Hindlimb muscle (tissue), 1 donor: Measurements from ENCODE around the gene LACTBL1. TPM values are rescaled to one million over a fixed set of nuclear protein-coding genes. Genes with fewer than 3 reads are reported as not detected.
"Not testable (repeated sequence)": the region's sequence is repeated elsewhere in the genome, so short reads cannot be mapped to it uniquely, and the experiment has no call there.

ENCODE experiments used
- DNase-seq: peaks from one replicate; pipeline ENCODE4 v3.0.0-alpha.2; 2013
- polyA plus RNA-seq: library from polyadenylated mRNA; unstranded; fragments of 120-200 nt; gene quantifications from one replicate; pipeline ENCODE4 v1.2.1, GENCODE V29; 2013; ENCODE audit not compliant: insufficient read length

The LACTBL1 gene, protein sequence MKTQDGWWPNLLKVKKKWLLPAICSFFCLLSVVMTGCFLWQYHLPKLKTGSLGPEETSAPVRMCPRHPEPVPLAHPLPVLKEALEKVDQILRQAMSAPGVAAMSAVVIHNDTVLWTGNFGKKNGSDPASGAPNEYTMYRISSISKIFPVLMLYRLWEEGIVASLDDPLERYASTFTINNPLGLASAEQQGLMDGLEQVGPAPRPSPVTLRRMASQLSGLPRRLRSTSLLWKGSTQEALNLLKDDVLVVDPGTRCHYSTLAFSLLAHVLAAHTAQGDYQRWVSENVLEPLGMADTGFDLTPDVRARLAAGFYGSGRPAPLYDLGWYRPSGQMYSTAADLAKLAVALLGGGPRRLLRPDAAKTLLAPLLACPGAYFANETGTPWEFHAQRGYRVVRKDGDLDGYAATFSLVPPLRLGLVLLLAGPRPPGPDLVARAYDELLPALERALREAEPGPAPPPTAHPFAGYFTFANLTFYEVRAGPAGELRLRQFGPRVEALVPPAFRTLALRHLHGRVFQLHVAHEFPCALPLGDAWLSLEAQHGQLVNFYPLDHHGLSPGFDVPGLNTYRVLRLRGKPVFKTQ
- not detected for polyA plus RNA-seq

GRCh38 chr1:22972760-22973159 lies at the start of gene LACTBL1:
TSS of gene LACTBL1 (minus strand) at chr1:22972866. CDS start at chr1:22972316, 550 bp downstream.
- no peak for DNase-seq

GRCh38 chr1:23021834-23022233 lies 49.2 kb upstream of the LACTBL1 start:
- no peak for DNase-seq

DNA sequence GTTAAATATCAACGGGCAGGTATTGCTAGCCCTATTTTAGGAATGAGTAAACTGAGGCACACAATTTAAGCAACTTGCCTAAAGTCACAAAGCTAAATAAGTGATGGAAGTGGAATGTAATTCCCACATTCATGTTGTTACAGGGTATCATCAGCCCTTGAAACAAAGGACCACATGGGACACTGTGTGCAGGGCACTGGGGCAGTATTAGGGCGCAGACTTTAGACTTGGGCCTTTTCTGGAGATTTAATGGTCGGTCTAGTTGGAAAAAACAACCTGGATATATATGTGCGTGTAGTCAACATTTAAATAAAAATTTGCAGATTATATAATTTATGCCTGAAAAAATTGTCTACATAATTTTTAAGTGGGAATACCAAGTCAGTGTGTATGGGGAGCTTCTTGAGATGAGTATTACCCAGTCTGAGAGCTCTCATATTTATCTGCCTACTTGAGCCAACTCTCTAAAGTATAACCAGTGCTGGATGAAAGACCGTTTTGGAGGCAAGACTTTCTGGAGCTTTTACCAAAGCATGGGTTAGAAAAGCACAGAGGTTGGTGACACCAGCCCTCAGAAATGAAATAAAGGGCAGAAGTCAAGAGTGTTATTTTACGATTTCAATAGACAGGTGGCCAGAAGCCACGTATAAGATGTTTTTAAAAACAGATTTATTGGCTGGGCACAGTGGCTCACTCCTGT lies 48.2 kb upstream of the LACTBL1 start:
- peak; percentile 1 for DNase-seq

GRCh38 chr1:23019863-23020625 lies 47.4 kb upstream of the LACTBL1 start:
- peak; percentile 64 for DNase-seq

- peak; percentile 98 for DNase-seq
Observed at GRCh38 chr1:23019094-23019862, 46.6 kb upstream of the LACTBL1 start, which contains the start of gene KDM1A. TSS of gene KDM1A (plus strand) at chr1:23019468. CDS start at chr1:23019597, 129 bp downstream.

DNA sequence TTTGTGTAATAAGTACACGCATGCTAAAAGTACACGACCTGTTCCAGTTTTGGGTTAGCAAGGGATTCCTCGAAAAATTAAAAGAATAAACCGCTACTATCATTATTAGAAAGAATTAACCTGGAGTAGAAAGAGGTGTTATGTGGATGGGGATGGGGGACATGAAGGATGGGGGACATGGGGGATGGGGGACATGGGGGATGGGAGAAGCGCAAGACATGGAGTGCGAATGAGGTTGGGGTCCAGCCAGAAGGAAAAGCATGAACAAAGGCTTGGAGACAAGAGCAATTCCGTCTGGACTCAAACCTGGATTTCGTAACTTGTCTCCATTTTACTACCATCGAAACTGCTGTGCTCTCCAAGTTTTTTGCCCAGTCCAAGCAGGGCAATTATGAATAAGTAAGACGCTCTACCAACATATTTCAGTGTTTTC lies 46.0 kb upstream of the LACTBL1 start:
- DNase-seq = no peak

GRCh38 chr1:23013657-23014056 lies 41.0 kb upstream of the LACTBL1 start:
- DNase-seq = no peak

GRCh38 chr1:23010025-23010424 lies 37.4 kb upstream of the LACTBL1 start:
- DNase-seq = not testable (repeated sequence)

DNA sequence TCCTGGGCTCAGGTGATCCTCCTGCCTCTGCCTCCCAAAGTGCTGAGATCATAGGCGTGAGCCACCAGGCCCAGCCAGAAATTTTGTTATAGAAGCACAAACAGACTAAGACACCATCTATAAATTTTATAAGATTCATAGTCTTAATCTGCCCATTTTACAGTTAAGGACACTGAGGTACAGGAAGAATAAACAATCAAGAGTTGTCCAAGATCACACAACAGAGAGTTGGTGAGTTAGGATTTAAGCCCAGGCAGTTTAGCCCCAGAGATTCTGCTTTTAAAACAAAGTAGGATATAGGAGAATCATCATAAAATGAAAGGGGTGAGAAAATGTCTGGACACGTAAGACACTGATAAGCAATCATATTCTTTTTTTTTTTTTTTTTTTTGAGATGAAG lies 36.2 kb upstream of the LACTBL1 start:
- DNase-seq = no peak

DNA sequence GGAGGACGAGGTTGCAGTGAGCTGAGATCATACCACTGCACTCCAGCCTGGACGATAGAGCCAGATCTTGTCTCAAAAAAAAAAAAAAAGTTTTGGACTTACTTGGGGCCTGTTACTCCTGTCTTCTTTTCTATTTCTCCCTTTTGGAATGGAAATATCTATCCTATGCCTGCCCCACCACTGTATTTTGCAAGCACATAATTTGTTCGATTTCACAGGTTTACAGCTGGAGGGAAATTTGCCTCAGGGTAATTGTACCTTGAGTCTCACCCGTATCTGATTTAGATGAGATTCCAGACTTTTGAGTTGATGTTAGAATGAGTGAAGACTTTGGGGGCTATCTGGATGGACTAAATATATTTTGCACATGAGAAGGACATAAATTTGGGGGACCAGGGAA lies 34.4 kb upstream of the LACTBL1 start:
- no peak for DNase-seq

GRCh38 chr1:23004769-23005168 lies 32.1 kb upstream of the LACTBL1 start:
- DNase-seq = not testable (repeated sequence)

DNA sequence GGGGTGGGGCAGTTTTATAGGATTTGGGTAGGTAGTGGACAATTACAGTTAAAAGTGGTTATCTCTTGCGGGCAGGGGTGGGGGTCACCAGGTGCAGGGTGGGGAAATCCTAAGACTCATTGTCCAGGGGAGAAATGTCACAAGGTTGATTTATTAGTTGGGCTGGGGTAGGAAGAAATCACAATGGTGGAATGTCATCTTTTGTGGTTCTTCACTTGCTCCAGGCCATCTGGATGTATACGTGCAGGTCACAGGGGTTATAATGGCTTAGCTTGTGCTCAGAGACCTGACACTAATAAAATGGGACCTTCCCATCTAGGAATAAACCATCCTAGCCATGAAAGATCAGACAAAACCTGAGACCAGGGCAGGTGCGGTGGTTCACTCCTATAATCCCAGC lies 31.4 kb upstream of the LACTBL1 start:
- DNase-seq = no peak

DNA sequence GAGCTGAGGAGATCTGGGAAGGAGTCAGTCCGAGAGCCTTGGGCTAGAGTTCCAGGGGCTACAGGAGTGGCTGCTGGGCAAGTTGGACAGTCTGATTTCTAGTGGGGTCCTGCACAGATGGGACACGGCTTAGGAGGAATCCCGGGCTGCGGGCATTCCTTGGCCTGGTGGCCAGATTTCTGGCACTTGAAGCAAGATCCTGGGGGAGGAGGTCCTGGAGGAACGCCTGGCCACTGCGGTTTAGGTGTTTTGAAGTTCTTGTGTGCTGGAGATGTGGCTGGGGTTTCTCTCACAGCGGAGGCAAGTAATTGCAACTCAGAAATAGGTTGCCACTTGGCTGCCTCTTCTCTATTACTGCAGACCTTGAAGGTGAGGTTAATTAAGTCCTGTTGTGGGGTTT lies 29.6 kb upstream of the LACTBL1 start:
- DNase-seq = not testable (repeated sequence)

GRCh38 chr1:23000133-23000532 lies 27.5 kb upstream of the LACTBL1 start:
- DNase-seq = not testable (repeated sequence)

- not testable (repeated sequence) for DNase-seq
Observed at GRCh38 chr1:22997528-22997927, 24.9 kb upstream of the LACTBL1 start.

GRCh38 chr1:22995774-22996173 lies 23.1 kb upstream of the LACTBL1 start:
- no peak for DNase-seq

DNA sequence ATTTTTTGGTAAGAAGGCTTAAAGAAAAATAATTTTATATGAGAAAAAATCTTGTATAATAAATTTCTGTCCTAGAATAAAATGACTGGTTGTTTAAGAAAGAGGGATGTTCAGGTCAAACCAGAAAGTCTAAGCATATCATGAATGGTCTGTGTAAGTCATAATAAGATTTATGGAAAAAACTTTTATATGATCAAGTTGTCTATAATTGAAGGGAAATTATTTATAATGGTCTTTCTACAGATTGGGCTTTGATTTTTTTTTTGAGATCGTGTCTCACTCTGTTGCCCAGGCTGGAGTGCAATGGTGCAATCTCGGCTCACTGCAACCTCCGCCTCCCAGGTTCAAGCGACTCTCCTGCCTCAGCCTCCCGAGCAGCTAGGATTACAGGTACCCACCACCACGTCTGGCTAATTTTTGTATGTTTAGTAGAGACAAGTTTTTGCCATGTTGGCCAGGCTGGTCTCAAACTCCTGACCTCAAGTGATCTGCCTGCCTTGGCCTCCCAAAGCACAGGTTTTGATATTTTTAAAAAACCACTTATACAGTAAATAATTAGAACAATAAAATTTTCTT lies 20.6 kb upstream of the LACTBL1 start:
- DNase-seq = not testable (repeated sequence)

GRCh38 chr1:22992384-22992783 lies 19.7 kb upstream of the LACTBL1 start:
- not testable (repeated sequence) for DNase-seq

- no peak for DNase-seq
Observed at GRCh38 chr1:22983944-22984343, 11.3 kb upstream of the LACTBL1 start.

DNA sequence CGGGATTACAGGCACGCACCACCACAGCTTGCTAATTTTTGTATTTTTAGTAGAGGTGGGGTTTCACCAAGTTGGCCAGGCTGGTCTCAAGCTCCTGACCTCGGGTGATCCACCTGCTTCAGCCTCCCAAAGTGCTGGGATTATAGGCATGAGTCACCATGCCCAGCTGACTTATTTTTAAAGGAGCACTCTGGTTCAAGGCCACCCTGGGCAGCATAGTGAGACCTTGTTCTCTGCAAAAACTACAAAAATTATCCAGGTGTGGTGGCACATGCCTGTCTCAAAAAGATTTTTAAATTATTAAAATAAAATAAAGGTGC lies 7.8 kb upstream of the LACTBL1 start:
- DNase-seq = not testable (repeated sequence)

DNA sequence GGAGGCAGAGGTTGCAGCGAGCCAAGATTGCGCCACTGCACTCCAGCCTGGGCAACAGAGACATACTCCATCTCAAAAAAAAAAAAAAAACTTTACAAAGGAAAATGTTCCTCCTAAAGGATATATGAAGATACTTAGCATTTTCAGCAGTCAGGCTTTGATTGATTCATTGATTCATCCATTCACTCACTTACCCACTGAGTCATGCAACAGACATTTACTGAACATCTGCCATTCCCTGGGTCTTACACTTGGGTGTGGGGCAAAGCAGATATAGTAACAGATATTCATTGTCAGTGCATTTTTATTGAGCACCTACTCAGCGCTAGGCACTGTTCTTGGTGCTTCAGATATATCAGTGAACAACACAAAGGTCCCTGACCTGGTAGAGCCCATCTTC lies 5.6 kb upstream of the LACTBL1 start:
- DNase-seq = no peak
